22Rv1 (cell line): ENCODE data around the gene IPO11.
"Not testable (repeated sequence)": the region's sequence is repeated elsewhere in the genome, so short reads cannot be mapped to it uniquely, and the experiment has no call there.

Source experiments
- CTCF ChIP-seq: fragments of 450-650 bp; IDR thresholded peaks from 2 replicates; pipeline ENCODE4 v1.5.1; 2017; ENCODE audit warnings: mild to moderate bottlenecking
- ZFX ChIP-seq: fragments of 450-650 bp; IDR thresholded peaks from 2 replicates; pipeline ENCODE4 v1.6.1; 2017; ENCODE audit warnings: antibody characterized with exemption, borderline replicate concordance

GRCh38 chr5:62565740-62566139, 153.2 kb downstream of the IPO11 start:
- TF ChIP-seq CTCF, ZFX: not testable (repeated sequence)
